A549 (cell line): ENCODE data around the gene TCEAL1. TPM values are rescaled to one million over a fixed set of nuclear protein-coding genes. Genes with fewer than 3 reads are reported as not detected.

ENCODE experiments used
- ATAC-seq, 2 experiments: fragments of 200-7000 bp in 1 of 2; fragments of >200 bp in 1 of 2; cut with Nextera tagmentation in 1 of 2; cut with Tn5 transposase in 1 of 2; 3 replicates each; pipeline versions ENCODE4 v1.8.0 to v1.9.1; 2018 to 2020; ENCODE audit warnings: mild to moderate bottlenecking in 1 of 2, moderate library complexity in 1 of 2
- CTCF ChIA-PET: fragments of 300-600 bp; sonication (Branson Sonifier 250); formaldehyde crosslinking; extraction: SDS; loops from one replicate; lab custom pipeline; 2021; ENCODE audit warnings: antibody characterized with exemption, inconsistent platforms; lab: Yijun Ruan, JAX
- POLR2A ChIA-PET: fragments of 350-600 bp; formaldehyde crosslinking; extraction: SDS; loops from one replicate; lab custom pipeline; 2021; ENCODE audit warnings: antibody characterized with exemption, inconsistent platforms; lab: Yijun Ruan, JAX
- DNase-seq, 2 experiments: peaks; one replicate each; pipeline versions ENCODE4 v3.0.0 to v3.0.0-alpha.2; 2011 to 2016; ENCODE audit warnings: low read depth in 1 of 2, low spot score in 1 of 2
- FAIRE-seq: peaks from 2 replicates; lab custom pipeline; 2011; peaks lifted over from hg19 to GRCh38; lab: Jason Lieb, UNC
- H3K27ac ChIP-seq, 2 experiments: fragments of >200 bp; sonication (Bioruptor Twin); formaldehyde crosslinking; 3 replicates each; pipeline ENCODE4 v1.5.1; 2016 to 2017
- H3K4me1 ChIP-seq: fragments of >200 bp; sonication (Bioruptor Twin); formaldehyde crosslinking; 3 replicates; pipeline ENCODE4 v1.6.1; 2016
- H3K4me2 ChIP-seq: fragments of >200 bp; sonication (Bioruptor Twin); formaldehyde crosslinking; 3 replicates; pipeline ENCODE4 v1.6.1; 2016
- H3K4me3 ChIP-seq: fragments of >200 bp; sonication (Bioruptor Twin); formaldehyde crosslinking; 3 replicates; pipeline ENCODE4 v1.5.1; 2016
- H3K9me3 ChIP-seq: fragments of >200 bp; sonication (Bioruptor Twin); formaldehyde crosslinking; 3 replicates; pipeline ENCODE4 v1.6.1; 2016
- BCL3 ChIP-seq: fragments of >200 bp; sonication (Bioruptor Twin); formaldehyde crosslinking; IDR thresholded peaks from 3 replicates; pipeline ENCODE4 v1.6.1; 2016
- BHLHE40 ChIP-seq: IDR thresholded peaks from 2 replicates; pipeline ENCODE4 v1.6.1; 2012; ENCODE audit warnings: low read depth, low read length, inconsistent platforms
- CBX2 ChIP-seq: fragments of 200-600 bp; sonication (generic); IDR thresholded peaks from 2 replicates; pipeline ENCODE4 v1.6.1; 2016; ENCODE audit warnings: low read depth, mild to moderate bottlenecking, borderline replicate concordance
- CBX8 ChIP-seq: fragments of 200-600 bp; sonication (generic); IDR thresholded peaks from 2 replicates; pipeline ENCODE4 v1.6.1; 2016
- CHD2 ChIP-seq: fragments of 150-350 bp; IDR thresholded peaks from 2 replicates; pipeline ENCODE4 v1.6.1; 2014; ENCODE audit warnings: low read length; ENCODE audit not compliant: partially characterized antibody
- EP300 ChIP-seq, 2 experiments: fragments of >200 bp; sonication (Bioruptor Twin); formaldehyde crosslinking; IDR thresholded peaks; 2 replicates in 1 of 2; 3 replicates in 1 of 2; pipeline ENCODE4 v1.6.1; 2016 to 2017
- FOSB ChIP-seq: fragments of 250-450 bp; sonication (Bioruptor Pico); IDR thresholded peaks from 2 replicates; pipeline ENCODE4 v1.5.0; 2020; ENCODE audit warnings: mild to moderate bottlenecking, moderate library complexity
- FOSL2 ChIP-seq, 2 experiments: fragments of 450-650 bp in 1 of 2; fragments of >200 bp in 1 of 2; sonication (Bioruptor Twin) in 1 of 2; formaldehyde crosslinking; IDR thresholded peaks; 2 replicates each; pipeline versions ENCODE4 v1.5.0 to v1.6.1; 2016 to 2020; ENCODE audit warnings: mild to moderate bottlenecking in 1 of 2, moderate library complexity in 1 of 2
- FOXS1 ChIP-seq: fragments of 250-450 bp; sonication (Bioruptor Pico); IDR thresholded peaks from 2 replicates; pipeline ENCODE4 v1.5.0; 2020; ENCODE audit warnings: mild to moderate bottlenecking, moderate library complexity
- HES2 ChIP-seq: fragments of >200 bp; sonication (Bioruptor Twin); formaldehyde crosslinking; IDR thresholded peaks from 2 replicates; pipeline ENCODE4 v1.6.1; 2016
- HOXA7 ChIP-seq: fragments of 250-450 bp; sonication (Bioruptor Pico); IDR thresholded peaks from 2 replicates; pipeline ENCODE4 v1.5.0; 2020; ENCODE audit warnings: mild to moderate bottlenecking, moderate library complexity
- HOXB13 ChIP-seq: fragments of 250-450 bp; sonication (Bioruptor Pico); IDR thresholded peaks from 2 replicates; pipeline ENCODE4 v1.5.0; 2020; ENCODE audit warnings: low read depth, mild to moderate bottlenecking, moderate library complexity
- JUNB ChIP-seq: fragments of >200 bp; sonication (Bioruptor Twin); formaldehyde crosslinking; IDR thresholded peaks from 2 replicates; pipeline ENCODE4 v1.6.1; 2016
- KDM5A ChIP-seq: fragments of 200-600 bp; sonication (generic); IDR thresholded peaks from 2 replicates; pipeline ENCODE4 v1.6.1; 2016; ENCODE audit warnings: antibody characterized with exemption, mild to moderate bottlenecking
- MAFK ChIP-seq: fragments of 450-650 bp; IDR thresholded peaks from 2 replicates; pipeline ENCODE4 v1.6.1; 2014; ENCODE audit not compliant: partially characterized antibody
- NPAS2 ChIP-seq: fragments of 250-450 bp; sonication (Bioruptor Pico); IDR thresholded peaks from 2 replicates; pipeline ENCODE4 v1.8.0; 2022; ENCODE audit warnings: mild to moderate bottlenecking, moderate library complexity, borderline replicate concordance
- NR3C1 ChIP-seq: fragments of >200 bp; sonication (Bioruptor Twin); formaldehyde crosslinking; IDR thresholded peaks from 3 replicates; pipeline ENCODE4 v1.6.1; 2017
- PBX3 ChIP-seq: IDR thresholded peaks from 2 replicates; pipeline ENCODE4 v1.6.1; 2012
- POLR2A ChIP-seq: IDR thresholded peaks from 2 replicates; pipeline ENCODE4 v1.6.1; 2012; ENCODE audit warnings: mild to moderate bottlenecking, low read length
- POLR2AphosphoS2 ChIP-seq: conservative IDR thresholded peaks from 2 replicates; pipeline ENCODE4 v1.6.1; 2012; ENCODE audit warnings: low read length, improper control_type of control experiment, inconsistent platforms
- RAD21 ChIP-seq, 2 experiments: fragments of >200 bp in 1 of 2; sonication (Bioruptor Twin) in 1 of 2; formaldehyde crosslinking in 1 of 2; IDR thresholded peaks in 1 of 2; conservative IDR thresholded peaks in 1 of 2; 2 replicates in 1 of 2; 3 replicates in 1 of 2; pipeline ENCODE4 v1.6.1; 2012 to 2018; ENCODE audit warnings: inconsistent platforms in 1 of 2
- RCOR1 ChIP-seq: fragments of 150-350 bp; IDR thresholded peaks from 2 replicates; pipeline ENCODE4 v1.6.1; 2014; ENCODE audit warnings: antibody characterized with exemption, low read length, low read depth
- RFX5 ChIP-seq: fragments of 450-650 bp; IDR thresholded peaks from 2 replicates; pipeline ENCODE4 v1.7.1; 2014; ENCODE audit warnings: antibody characterized with exemption, mild to moderate bottlenecking, moderate library complexity
- SREBF2 ChIP-seq: fragments of 450-650 bp; IDR thresholded peaks from 2 replicates; pipeline ENCODE4 v1.6.1; 2014; ENCODE audit warnings: mild to moderate bottlenecking, moderate library complexity
- ZC3H11A ChIP-seq: fragments of 450-650 bp; IDR thresholded peaks from 2 replicates; pipeline ENCODE4 v1.6.1; 2014; ENCODE audit warnings: antibody characterized with exemption, mild to moderate bottlenecking
- ZFP36 ChIP-seq: fragments of 450-650 bp; IDR thresholded peaks from 2 replicates; pipeline ENCODE4 v1.6.1; 2014; ENCODE audit warnings: borderline replicate concordance; ENCODE audit not compliant: partially characterized antibody
- ZNF302 ChIP-seq: fragments of 250-450 bp; sonication (Bioruptor Pico); IDR thresholded peaks from 2 replicates; pipeline ENCODE4 v1.9.0; 2021; ENCODE audit warnings: inconsistent platforms, mild to moderate bottlenecking, moderate library complexity
- ZSCAN20 ChIP-seq: fragments of 250-450 bp; sonication (Bioruptor Pico); IDR thresholded peaks from 2 replicates; pipeline ENCODE4 v1.8.0; 2022; ENCODE audit warnings: mild to moderate bottlenecking, moderate library complexity
- WGBS: methylation state at CpG from one replicate; pipeline ENCODE4 v1.1.6; 2017; ENCODE audit errors: missing lambda C conversion rate; 5-methylcytosine and 5-hydroxymethylcytosine counted together
- polyA plus RNA-seq, 4 experiments: library from polyadenylated mRNA; depleted of rRNA in 3 of 4; stranded (reverse); fragments of >200 nt; fragmentation: RNase III in 1 of 4; extraction: RNeasy Plus Mini Kit Qiagen cat#74134 plus additional on column Dnase treatment in 1 of 4; gene quantifications; 2 replicates in 3 of 4; 3 replicates in 1 of 4; pipeline ENCODE4 v1.2.3, GENCODE V29; 2011 to 2017

Gene TCEAL1
- polyA plus RNA-seq, 2 of the 4 experiments (the other 2 are of a cell fraction), result 40.7 to 42.1 TPM

- Histone ChIP-seq H3K9me3 (no peaks in the 10 kb centered on the region), H3K4me1 (peaks cover 19% of the 10 kb centered on the region), H3K4me3 (no peak overlapping the region), H3K27ac (no peak overlapping the region), H3K4me2 (peak overlapping the region; percentile 94; the same call in 1 of the 3 replicates)
- DNase-seq (no peak), ATAC-seq (no peak), FAIRE-seq (no peak)
- CTCF ChIA-PET, result interaction anchor here (1.2 to 2.9 kb wide), 13 partner anchors 8 to 103 kb away, joined by 3 to 26 read pairs (median 10); partner anchors contain the start of genes MORF4L2 and TCEAL4
- TF ChIP-seq CBX2 (no peak), ZFP36 (no peak), BHLHE40 (no peak), PBX3 (no peak), ZSCAN20 (no peak), KDM5A (no peak), HOXA7 (CRISPR knock-in tag) (no peak), POLR2AphosphoS2 (no peak)
- WGBS, result 97% methylated on average over 5 of the region's 5 CpGs
- POLR2A ChIA-PET, result no interaction called here
Measured at GRCh38 chrX:103631145-103631544, 2.4 kb downstream of the TCEAL1 start.

GRCh38 chrX:103635436-103635835, 6.7 kb downstream of the TCEAL1 start:
- Histone ChIP-seq H3K4me1 (peaks cover 46% of the 10 kb centered on the region), H3K4me2 (no peak overlapping the region), H3K27ac (no peak overlapping the region), H3K9me3 (no peaks in the 10 kb centered on the region), H3K4me3 (no peak overlapping the region)
- DNase-seq (no peak), FAIRE-seq (no peak), ATAC-seq (no peak)
- ChIA-PET POLR2A (interaction anchor here (0.6 kb wide), 1 partner anchor 50 kb away, joined by 8 read pairs; no protein-coding TSS in a partner anchor), CTCF (no interaction called here)
- TF ChIP-seq FOSL2 (IDR thresholded peaks at IDR 0.05), result no peak
- no peak for TF ChIP-seq FOSL2 (CRISPR knock-in tag; IDR thresholded peaks at IDR 0.05)
- no peak for TF ChIP-seq ZNF302 (CRISPR knock-in tag)
- no peak for TF ChIP-seq FOSB (CRISPR knock-in tag)
- no peak for TF ChIP-seq SREBF2
- TF ChIP-seq RAD21 (conservative IDR thresholded peaks at IDR 0.05 in 1 of 2, IDR thresholded peaks at IDR 0.05 in 1 of 2), result no peak
- no peak for TF ChIP-seq BCL3
- TF ChIP-seq CHD2, result no peak
- no peak for TF ChIP-seq NPAS2
- no peak for TF ChIP-seq HOXB13 (CRISPR knock-in tag)
- no peak for TF ChIP-seq KDM5A
- TF ChIP-seq FOXS1 (CRISPR knock-in tag), result no peak
- no peak for TF ChIP-seq CBX8
- no peak for TF ChIP-seq RCOR1
- 55% methylated on average over 2 of the region's 2 CpGs for WGBS

- no peak for TF ChIP-seq BHLHE40
- TF ChIP-seq POLR2A, result no peak
- TF ChIP-seq FOSL2 (IDR thresholded peaks at IDR 0.05), result peak; percentile 22; the same call in 1 of the 2 replicates
- TF ChIP-seq FOSL2 (CRISPR knock-in tag; IDR thresholded peaks at IDR 0.05), result peak; percentile 34; the same call in 1 of the 2 replicates
- TF ChIP-seq RFX5, result no peak
- peak; percentile 17; the same call in 1 of the 2 replicates for TF ChIP-seq JUNB
- TF ChIP-seq EP300 (IDR thresholded peaks at IDR 0.05), result no peak
- no peak for TF ChIP-seq KDM5A
- TF ChIP-seq MAFK, result peak; percentile 40
- TF ChIP-seq HES2, result no peak
- no peak for TF ChIP-seq CHD2
- no peak for TF ChIP-seq ZFP36
- no peak for TF ChIP-seq RCOR1
- no peak for TF ChIP-seq NR3C1
- TF ChIP-seq ZC3H11A, result no peak
- TF ChIP-seq, all 56 proteins: peak for 3
- DNase-seq, result peak in 1 of 2 experiments; percentile 53
- no peak for FAIRE-seq
- ChIA-PET CTCF (interaction anchor here (4.0 kb wide), 1 partner anchor 8 kb away, joined by 26 read pairs; no protein-coding TSS in a partner anchor), POLR2A (interaction anchor here (2.2 kb wide), 1 partner anchor 8 kb away, joined by 10 read pairs; no protein-coding TSS in a partner anchor)
- WGBS, result 19% methylated on average over 2 of the region's 2 CpGs
- Histone ChIP-seq H3K4me2 (peak overlapping the region; percentile 61), H3K27ac (peak overlapping the region; percentile 73 to 82), H3K4me1 (peaks cover 53% of the 10 kb centered on the region), H3K4me3 (no peak overlapping the region), H3K9me3 (no peaks in the 10 kb centered on the region)
- peak; percentile 84 to 85 for ATAC-seq
Measured at GRCh38 chrX:103637604-103638338, 9.0 kb downstream of the TCEAL1 start.
